DMS153 treated with DMSO at 0.1 percent for 48 hours (cell line): Measurements from ENCODE around the gene CACNB3.
A peak's percentile ranks its signal among the peaks of the same experiment; 100 is the strongest.
"Not testable (repeated sequence)": the region's sequence is repeated elsewhere in the genome, so short reads cannot be mapped to it uniquely, and the experiment has no call there.

Experiments used
- DNase-seq: peaks from one replicate; lab custom pipeline; 2025; ENCODE audit not compliant: unreplicated experiment; lab: John Stamatoyannopoulos, UW

CACNB3 gene

GRCh38 chr12:48854488-48854887 lies 36.2 kb downstream of the CACNB3 start:
- no peak for DNase-seq

DNA sequence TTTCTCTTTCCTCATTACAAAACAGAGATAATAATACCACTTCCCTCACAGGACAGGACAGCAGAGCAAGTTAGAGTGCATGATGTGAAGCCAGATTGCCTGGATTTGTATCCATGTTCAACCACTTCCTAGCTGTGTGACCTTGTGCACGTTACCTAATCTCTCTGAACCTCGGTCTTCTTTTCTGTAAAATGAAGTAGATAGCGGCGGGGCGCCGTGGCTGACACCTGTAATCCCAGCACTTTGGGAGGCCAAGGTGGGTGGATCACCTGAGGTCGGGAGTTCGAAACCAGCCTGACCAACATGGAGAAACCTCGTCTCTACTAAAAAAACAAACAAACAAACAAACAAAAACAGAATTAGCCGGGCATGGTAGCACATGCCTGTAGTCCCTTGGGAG lies 36.6 kb downstream of the CACNB3 start:
- not testable (repeated sequence) for DNase-seq

- no peak for DNase-seq
These were observed 38.1 kb downstream of the CACNB3 start for GRCh38 chr12:48856379-48856778.

GRCh38 chr12:48857278-48857994 lies 39.1 kb downstream of the CACNB3 start:
- no peak for DNase-seq

DNA sequence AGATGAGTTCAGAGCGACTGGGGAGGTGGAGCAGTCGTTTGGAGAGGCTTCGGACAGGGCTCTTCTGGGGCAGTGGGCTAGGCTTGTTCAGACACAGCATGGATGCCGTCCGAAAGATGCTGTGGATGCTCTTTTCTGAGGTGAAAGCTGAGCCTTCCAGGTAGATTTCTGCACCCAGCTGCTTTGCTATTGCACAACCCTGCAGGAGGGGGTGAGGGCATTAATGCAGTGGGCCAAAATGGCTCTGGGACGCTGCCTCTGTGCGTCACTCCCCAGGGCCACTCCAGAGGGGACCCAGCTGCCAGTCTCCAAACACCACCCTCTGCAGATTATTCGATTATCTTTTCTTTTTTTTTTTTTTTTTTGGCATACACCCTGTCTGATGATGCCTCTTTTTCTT lies 39.7 kb downstream of the CACNB3 start:
- no peak for DNase-seq

- no peak for DNase-seq
These were observed 41.3 kb downstream of the CACNB3 start for GRCh38 chr12:48859607-48860006.

DNA sequence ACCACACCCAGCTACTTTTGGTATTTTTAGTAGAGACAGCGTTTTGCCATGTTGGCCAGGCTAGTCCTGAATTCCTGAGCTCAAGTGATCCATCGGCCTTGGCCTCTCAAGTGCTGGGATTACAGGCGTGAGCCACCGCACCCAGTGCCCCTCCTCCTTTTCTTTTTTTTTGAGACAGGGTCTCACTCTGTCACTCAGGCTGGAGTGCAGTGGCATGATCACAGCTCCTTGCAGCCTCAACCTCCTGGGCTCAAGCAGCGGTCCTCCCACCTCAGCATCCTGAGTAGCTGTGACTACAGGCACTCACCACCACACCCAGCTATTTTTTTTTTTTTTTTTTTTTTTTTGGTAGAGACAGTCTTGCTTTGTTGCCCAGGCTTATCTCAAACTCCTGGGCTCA lies 41.9 kb downstream of the CACNB3 start:
- DNase-seq = not testable (repeated sequence)

DNA sequence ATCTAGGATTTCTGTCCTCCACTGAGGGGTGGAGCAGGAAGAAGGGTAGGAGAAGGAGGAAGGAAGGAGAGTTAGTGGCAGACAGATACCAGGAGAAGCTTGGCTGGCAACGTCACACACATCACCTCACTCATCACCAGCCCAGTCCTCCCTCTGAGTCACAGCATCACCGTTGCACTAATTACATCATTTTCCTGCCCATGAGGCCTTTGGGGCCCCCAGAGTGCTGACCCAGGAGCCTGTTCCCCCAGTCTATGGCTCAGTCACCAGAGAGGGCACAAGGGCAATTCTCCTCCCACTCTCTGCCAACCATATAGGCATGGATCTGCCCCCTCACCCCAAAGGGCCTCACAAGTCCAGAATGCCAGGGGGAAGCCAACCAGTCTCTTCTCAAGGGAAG lies 42.8 kb downstream of the CACNB3 start:
- DNase-seq = no peak

DNA sequence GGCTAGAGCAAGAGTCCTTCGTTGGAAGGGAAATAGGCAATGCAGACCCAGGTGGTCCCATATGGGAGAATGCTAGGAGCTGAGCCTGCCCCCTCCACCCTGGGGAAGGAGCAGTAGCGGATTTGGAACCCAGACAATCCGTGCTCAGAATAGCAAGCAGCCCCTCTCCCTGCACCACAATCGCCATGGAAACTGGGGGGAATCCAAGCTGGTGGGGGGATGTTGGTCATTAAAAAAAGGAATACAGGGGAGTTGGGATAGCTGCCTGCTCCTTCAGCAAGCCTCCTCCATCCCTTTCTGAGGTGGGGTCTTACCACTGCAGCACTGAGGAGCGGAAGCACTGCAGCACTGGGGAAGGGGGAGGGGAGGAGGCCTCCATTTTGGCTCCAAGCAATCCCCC lies 44.5 kb downstream of the CACNB3 start:
- DNase-seq = no peak

- DNase-seq = no peak
These were observed 45.0 kb downstream of the CACNB3 start for GRCh38 chr12:48863291-48863690.

DNA sequence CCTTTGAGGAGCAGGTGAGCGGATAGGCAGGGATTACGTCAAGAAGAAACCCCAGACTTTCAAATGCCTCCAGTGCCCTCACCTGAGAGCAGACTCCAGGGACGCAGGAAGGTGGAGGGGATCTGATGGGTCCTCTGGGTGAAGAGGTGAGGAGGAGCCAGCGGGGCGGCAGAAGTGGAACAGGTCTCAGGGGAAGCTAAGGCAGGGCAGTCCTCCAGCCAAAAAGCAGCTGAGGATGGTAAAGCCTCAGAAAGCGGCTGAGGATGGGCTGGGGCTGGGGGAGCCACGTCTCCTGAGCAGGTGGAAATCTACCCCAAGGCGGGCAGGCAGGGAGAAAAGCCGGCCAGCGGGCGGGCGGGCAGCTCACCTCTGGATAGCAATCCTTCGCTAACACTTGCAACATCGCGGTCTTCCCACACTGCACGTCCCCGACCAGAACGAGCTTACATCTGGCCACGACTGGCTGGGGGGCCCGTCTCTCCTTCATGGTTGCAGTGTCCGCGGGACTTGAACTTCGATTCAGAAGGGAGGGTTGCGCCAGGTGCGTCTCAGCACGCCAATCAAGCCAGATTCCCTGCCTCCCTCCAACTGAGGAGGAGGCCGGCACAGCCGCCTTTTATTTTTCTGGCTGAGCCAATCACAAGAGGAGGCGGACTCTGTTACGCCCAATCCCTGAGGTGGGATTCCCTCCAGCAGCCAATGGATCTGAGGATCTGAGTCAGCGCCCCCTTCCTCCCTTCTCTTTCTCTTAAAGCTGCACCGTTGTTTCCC lies 47.2 kb downstream of the CACNB3 start, which contains the start of gene RND1:
TSS of gene RND1 (minus strand) at position 590 of the 771 bp plus-strand sequence. CDS start at position 487, 103 bp downstream.
- DNase-seq = peak; percentile 91

DNA sequence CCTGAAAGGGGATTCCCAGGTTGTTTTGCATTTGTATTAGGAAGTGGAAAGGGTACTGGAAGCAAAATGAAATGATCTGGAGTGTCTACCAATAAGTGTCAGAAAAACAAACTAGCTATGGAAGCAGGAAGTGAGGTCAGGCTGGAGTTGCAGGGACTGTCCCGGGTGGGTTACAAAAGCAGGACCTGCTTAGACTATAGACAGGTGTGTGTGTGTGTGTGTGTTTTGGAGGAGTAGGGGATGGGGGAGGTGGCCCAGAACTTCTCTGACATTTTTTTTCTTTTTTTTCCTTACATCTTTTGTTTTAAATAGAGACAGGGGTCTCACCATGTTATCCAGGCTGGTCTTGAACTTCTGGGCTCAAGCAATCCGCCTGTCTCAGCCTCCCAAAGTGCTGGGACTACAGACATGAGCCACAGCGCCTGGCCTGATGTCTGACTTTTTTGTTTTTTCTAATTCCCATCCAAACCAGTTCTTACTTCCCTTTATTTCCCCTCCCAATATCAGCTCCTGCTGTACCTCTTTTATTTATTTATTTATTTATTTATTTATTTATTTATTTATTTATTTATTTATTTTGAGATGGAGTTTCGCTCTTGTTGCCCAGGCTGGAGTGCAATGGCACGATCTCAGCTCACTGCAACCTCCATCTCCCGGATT lies 47.9 kb downstream of the CACNB3 start:
- DNase-seq = no peak

GRCh38 chr12:48868451-48868850 lies 50.2 kb downstream of the CACNB3 start:
- DNase-seq = no peak

DNA sequence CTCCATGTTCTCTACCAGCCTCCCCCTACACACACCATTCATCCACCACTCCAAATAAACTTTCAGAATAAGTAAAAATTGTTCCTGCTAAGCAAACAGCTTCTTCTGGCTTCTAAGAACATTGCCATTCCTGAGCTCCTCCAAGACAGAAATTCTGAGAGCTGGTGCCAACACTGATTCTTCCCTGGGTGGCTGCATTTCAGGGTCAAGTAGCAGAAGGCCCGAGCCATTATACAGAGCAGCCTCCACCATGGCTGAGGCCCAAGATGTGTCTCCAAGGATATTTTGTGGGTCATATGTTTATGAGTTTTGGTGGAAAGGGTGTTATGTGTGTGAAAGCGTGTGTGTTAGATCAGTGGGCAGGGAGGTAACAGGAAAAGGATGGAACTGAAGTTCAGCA lies 50.9 kb downstream of the CACNB3 start:
- no peak for DNase-seq

DNA sequence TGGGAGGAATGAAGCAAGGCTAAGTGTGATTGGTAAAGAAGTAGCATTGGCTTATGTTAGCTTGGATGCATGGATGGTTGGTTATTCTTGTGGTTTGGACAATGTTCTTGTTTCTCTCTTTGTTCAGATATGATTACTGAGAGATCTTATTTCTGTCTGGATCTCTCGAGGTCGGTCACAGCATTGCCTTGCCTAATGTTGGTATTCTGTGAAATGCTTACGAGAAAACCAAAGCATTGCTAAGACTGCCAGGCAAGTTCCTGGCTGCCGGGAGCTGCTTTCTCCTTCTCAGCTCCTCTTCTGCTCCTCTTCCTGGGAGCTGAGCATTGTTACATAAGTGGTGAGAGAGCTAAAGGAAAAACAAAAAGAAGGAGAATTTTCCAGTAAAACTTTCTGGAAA lies 54.8 kb downstream of the CACNB3 start:
- DNase-seq = no peak

- DNase-seq = not testable (repeated sequence)
These were observed 55.2 kb downstream of the CACNB3 start for GRCh38 chr12:48873534-48873933.

- DNase-seq = no peak
These were observed 57.7 kb downstream of the CACNB3 start for GRCh38 chr12:48875944-48876515.
